SK-N-MC (cell line): Measurements from ENCODE around the gene TOP1.

Source experiments
- DNase-seq: peaks from one replicate; pipeline ENCODE4 v3.0.0-alpha.2; 2011; ENCODE audit warnings: low read depth, low spot score
- H3K27ac ChIP-seq: fragments of 200-600 bp; sonication (generic); 2 replicates; pipeline ENCODE4 v1.5.1; 2016; ENCODE audit warnings: mixed run types
- H3K36me3 ChIP-seq: fragments of 200-600 bp; sonication (generic); 2 replicates; pipeline ENCODE4 v1.6.1; 2017; ENCODE audit warnings: antibody characterized with exemption, low read length, mixed read lengths; ENCODE audit not compliant: insufficient read depth
- H3K4me3 ChIP-seq: fragments of 200-600 bp; sonication (generic); 2 replicates; pipeline ENCODE4 v1.5.1; 2016
- H3K9ac ChIP-seq: fragments of 200-600 bp; sonication (generic); 2 replicates; pipeline ENCODE4 v1.8.0; 2017; ENCODE audit warnings: mixed run types, mixed read lengths; ENCODE audit not compliant: insufficient read length
- H3K9me3 ChIP-seq: fragments of 200-600 bp; sonication (generic); 2 replicates; pipeline ENCODE4 v1.6.1; 2017; ENCODE audit warnings: low read depth, mild to moderate bottlenecking, antibody characterized with exemption, low read length, moderate library complexity, mixed read lengths
- EZH2 ChIP-seq: fragments of 200-600 bp; sonication (generic); IDR thresholded peaks from one replicate; pipeline ENCODE4 v1.6.1; 2017; ENCODE audit warnings: antibody characterized with exemption
- FOXP2 ChIP-seq: optimal IDR thresholded peaks from 2 replicates; pipeline ENCODE3; 2011; ENCODE audit warnings: mild to moderate bottlenecking, moderate library complexity; ENCODE audit not compliant: insufficient read depth; ENCODE audit errors: extremely low read length, control extremely low read depth
- POLR2AphosphoS5 ChIP-seq: IDR thresholded peaks from 2 replicates; pipeline ENCODE4 v1.6.1; 2012; ENCODE audit warnings: mild to moderate bottlenecking, low read depth, low read length, borderline replicate concordance

Gene TOP1

DNA sequence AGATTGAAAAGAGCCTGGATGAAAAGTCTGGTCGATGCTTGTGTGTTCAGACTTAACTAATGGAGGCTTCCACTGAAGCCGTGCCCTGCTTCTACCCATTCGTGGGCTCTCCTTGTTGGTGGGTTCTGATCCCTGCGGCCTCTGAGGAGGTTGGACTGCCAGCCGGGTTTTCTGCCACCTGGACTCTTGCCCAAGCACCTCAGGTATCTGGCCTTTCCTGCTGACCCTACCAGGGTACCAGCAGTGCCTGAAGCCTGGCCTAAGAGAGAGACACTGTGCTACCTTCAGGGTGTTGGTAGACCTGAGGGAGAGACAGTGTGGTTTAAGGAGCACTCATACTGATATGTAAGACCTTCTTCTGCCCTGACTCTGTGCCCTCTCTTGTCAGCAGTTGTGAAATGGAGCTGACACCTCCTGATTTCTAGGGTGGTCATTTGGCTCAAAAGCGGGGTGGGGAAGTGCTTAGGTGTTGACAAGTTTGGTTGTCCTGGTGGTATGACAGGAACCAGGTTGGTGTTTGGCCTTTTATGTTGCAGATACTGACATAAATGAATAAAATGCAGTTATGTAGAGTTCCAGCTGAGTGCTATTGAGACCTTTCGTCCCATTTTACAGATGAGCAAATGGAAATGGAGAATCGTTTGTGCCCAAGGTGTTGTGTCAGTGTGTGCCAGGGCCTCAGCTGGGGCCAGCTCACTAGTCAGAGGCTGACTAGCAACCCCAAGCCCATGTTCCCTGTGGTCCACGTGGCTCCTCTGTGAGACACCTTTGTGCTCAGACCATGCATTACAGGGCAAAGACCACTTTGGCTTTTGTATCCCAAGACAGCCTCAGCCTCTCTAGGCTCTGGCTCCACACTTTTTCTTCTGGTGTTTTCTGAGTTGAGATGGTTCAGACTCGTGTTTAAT is 111.9 kb downstream of the TOP1 start:
- Histone ChIP-seq H3K4me3 (no peak overlapping the region), H3K9me3 (no peaks in the 10 kb centered on the region), H3K36me3 (peaks cover 11% of the 10 kb centered on the region), H3K27ac (no peak overlapping the region), H3K9ac (peak overlapping the region; percentile 49)
- TF ChIP-seq EZH2 = no peak
- no peak for TF ChIP-seq POLR2AphosphoS5
- TF ChIP-seq FOXP2 = no peak
- no peak for DNase-seq

DNA sequence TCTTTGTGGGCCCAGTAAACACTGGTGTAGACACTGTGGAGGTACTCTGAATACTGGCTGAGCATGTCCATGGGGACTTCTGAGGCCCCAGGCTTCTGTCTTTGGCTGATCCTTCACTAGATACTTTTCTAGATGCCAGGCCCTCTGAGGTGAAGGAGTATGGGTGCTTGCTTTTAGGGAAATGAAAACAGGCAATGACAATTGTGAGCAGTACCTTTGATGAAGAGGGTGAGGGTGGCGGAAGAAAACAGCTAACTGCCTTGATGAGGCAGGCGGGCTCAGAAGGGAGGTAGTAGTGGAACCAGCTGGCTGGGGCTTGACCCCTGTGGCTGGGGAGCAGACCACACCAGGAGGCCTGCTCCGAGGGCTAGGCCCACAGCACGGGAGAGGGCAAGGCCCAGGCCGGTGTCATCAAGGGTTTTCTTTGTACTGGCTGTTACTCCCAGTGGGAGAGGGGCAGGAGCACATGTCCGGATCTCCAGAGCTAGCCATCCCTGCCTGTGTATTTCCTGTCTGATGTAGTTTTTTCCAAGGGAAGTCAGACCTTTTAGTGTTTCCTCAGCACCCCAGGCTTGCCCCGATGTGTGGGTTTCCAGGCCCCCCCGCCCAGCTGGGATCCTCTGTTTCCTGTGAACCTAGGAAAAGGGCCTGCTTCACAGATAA is 112.7 kb downstream of the TOP1 start:
- Histone ChIP-seq H3K36me3 (peaks cover 11% of the 10 kb centered on the region), H3K9ac (peak overlapping the region; percentile 49), H3K9me3 (no peaks in the 10 kb centered on the region), H3K4me3 (no peak overlapping the region), H3K27ac (no peak overlapping the region)
- no peak for DNase-seq
- TF ChIP-seq EZH2 = no peak
- no peak for TF ChIP-seq FOXP2
- TF ChIP-seq POLR2AphosphoS5 = no peak

DNA sequence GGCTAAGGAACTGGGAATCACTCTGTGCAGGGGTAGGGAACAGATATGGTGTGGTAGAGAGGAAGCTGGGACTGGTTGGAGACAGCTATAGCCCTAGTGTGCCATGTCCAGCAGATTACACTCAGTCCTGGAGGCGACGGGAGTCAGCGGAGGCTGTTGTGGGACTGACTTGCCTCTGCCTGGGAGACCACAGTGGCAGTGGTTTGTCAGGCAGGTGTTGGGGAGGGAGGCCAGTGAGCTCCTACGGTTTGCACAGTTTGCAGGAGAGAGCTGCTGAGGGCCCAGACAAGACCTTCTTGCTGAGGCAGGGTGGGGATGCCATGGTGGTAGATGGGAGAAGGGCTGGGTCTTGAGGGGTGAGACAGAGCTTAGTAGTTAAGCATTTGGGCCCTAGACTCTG is 113.6 kb downstream of the TOP1 start:
- DNase-seq = no peak
- Histone ChIP-seq H3K9me3 (no peaks in the 10 kb centered on the region), H3K9ac (no peak overlapping the region), H3K36me3 (peaks cover 11% of the 10 kb centered on the region), H3K4me3 (no peak overlapping the region), H3K27ac (no peak overlapping the region)
- TF ChIP-seq FOXP2 (no peak), EZH2 (no peak), POLR2AphosphoS5 (no peak)

DNA sequence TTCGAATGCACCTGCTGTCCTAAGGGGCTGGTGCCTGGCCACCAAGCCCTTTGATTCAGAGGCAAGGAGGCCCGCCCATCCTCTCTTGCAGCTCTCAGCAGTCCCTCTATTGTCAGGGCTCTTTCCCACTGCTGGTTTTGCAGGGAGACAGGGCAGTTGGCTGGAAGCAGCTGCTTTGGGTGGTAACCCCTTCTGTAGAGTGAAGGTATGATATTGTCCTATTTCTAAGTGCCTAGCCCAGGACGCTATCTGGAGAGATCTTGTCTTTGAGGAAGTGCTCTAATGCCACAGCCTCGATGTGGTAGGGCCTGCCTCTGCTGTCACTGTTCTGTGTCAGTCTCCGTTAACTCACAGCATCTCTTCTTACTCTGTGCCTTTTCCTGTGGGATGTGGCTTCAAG is 114.3 kb downstream of the TOP1 start:
- Histone ChIP-seq H3K27ac (no peak overlapping the region), H3K9me3 (no peaks in the 10 kb centered on the region), H3K4me3 (no peak overlapping the region), H3K9ac (no peak overlapping the region), H3K36me3 (peaks cover 11% of the 10 kb centered on the region)
- TF ChIP-seq EZH2 (no peak), FOXP2 (no peak), POLR2AphosphoS5 (no peak)
- no peak for DNase-seq

DNA sequence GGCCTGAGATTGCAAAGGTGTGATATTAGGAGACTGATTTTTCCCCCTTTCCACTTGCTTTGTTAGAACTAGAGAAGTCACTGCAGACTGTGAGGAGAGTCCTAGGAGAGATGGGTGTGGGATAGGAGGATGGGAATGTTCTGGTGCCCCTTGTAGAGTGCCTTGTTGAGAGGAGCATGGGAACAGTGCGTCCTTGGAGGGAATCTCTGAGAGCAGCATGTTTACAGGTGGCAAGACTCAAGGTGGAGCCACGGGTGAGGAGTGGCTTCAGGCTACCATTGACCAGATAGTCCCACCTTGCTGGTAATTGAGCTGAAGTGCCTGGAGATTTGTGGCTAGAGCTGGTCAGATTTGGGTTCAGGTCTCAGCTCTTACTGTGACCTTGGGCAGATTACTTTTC is 114.7 kb downstream of the TOP1 start:
- Histone ChIP-seq H3K27ac (no peak overlapping the region), H3K9ac (no peak overlapping the region), H3K9me3 (no peaks in the 10 kb centered on the region), H3K36me3 (peaks cover 11% of the 10 kb centered on the region), H3K4me3 (no peak overlapping the region)
- no peak for DNase-seq
- TF ChIP-seq FOXP2 (no peak), EZH2 (no peak), POLR2AphosphoS5 (no peak)

DNA sequence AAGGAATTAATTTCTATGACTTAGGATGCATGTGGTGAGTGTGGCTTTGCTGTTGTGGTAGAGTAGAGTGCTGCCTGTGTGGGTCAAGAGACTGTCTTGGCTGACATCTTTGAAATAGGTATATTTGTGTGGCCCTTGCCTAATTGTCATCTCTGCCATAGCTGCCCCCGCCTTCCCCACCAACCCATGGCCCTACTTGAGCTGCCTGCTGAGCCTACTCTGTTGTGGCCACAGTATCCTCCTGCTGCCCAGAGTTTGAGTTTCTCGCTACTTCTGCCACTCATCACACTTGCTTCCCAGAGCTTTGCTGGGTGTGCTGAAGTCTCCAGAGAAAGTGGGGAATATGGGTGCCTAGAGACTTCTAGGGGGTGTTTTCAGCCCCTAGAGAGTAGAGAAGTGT is 116.7 kb downstream of the TOP1 start:
- Histone ChIP-seq H3K9ac (no peak overlapping the region), H3K36me3 (peaks cover 11% of the 10 kb centered on the region), H3K27ac (no peak overlapping the region), H3K9me3 (no peaks in the 10 kb centered on the region), H3K4me3 (no peak overlapping the region)
- TF ChIP-seq POLR2AphosphoS5 (no peak), FOXP2 (no peak), EZH2 (no peak)
- no peak for DNase-seq

DNA sequence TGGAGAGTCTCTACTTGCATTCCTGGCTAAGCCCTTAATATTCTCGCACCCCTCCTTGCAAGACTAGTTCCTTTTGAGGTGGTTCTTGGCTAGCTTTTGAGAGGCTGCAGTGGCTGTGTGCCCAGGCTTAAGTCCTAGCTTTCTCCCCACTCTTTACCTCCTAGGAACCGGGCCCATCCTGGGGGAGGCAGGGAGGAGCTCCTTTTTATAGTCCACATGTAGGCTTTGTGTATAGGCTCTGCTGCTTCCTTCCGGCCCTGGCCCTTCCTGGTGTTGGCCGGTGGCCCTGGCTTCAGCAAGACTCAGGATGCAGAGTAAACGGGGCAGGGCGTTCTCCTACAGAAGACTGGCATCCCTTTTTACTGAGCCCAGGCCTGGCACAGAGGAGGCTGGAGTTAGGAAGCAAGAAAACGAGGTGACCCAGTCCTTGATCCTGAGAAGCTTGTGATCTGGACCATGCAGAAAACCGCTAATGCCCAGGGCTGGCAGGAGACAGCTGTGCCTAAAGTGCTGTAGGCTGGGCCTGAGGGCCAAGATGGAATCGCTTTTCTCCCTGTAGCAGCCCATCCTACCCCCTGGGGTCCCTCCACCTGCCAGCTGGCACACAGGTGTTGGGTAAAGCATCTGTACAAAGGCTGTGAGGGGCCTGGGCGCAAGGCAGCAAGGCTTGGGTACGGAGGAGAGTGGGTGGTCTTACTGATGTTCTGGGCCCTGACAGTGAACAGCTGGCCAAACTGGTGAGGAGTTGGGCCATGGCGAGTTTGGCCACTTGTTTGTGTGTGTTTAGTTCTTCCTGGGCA is 117.4 kb downstream of the TOP1 start:
- TF ChIP-seq FOXP2 (no peak), EZH2 (no peak), POLR2AphosphoS5 (no peak)
- Histone ChIP-seq H3K9ac (no peak overlapping the region), H3K36me3 (peaks cover 6% of the 10 kb centered on the region; the same call in 1 of the 2 replicates), H3K27ac (no peak overlapping the region), H3K9me3 (no peaks in the 10 kb centered on the region), H3K4me3 (no peak overlapping the region)
- no peak for DNase-seq

DNA sequence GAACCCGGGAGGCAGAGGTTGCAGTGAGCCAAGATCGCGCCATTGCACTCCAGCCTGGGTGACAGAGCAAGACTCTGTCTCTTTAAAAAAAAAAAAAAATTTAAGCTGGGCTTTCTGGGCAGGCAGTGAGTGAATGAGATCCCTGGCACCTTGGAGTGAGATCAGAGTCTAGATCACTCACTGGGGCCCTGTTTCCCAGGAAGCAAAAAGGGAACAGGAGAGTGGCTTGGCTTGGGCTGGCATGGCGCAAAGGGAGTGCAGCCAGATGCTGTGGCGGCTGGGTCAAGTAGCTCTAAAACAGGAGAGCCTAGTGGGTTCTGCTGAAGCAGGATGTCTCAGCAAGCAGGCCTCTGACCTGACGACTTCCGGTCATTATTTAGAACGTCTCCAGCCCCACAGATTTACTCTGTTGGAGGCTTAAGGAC is 119.2 kb downstream of the TOP1 start:
- Histone ChIP-seq H3K9ac (no peak overlapping the region), H3K36me3 (peaks cover 6% of the 10 kb centered on the region; the same call in 1 of the 2 replicates), H3K27ac (no peak overlapping the region), H3K9me3 (no peaks in the 10 kb centered on the region), H3K4me3 (no peak overlapping the region)
- TF ChIP-seq EZH2 = no peak
- TF ChIP-seq POLR2AphosphoS5 = no peak
- TF ChIP-seq FOXP2 = no peak
- DNase-seq = no peak
